AG04449 (cell line): Measurements from ENCODE around the gene OR6K2.

Experiments used
- CTCF ChIA-PET: fragments of 350-600 bp; formaldehyde crosslinking; extraction: SDS; loops from one replicate; lab custom pipeline; 2021; ENCODE audit warnings: antibody characterized with exemption; lab: Yijun Ruan, JAX
- POLR2A ChIA-PET: fragments of 400-600, 350-600 bp; formaldehyde crosslinking; extraction: SDS; loops from one replicate; lab custom pipeline; 2020; ENCODE audit warnings: antibody characterized with exemption, inconsistent platforms; lab: Yijun Ruan, JAX
- DNase-seq: peaks from one replicate; pipeline ENCODE4 v3.0.0-alpha.2; 2010; ENCODE audit warnings: low read depth, low spot score
- H3K4me3 ChIP-seq: 2 replicates; pipeline ENCODE4 v1.5.1; 2011; ENCODE audit warnings: low read depth, mild to moderate bottlenecking, control low read depth, low read length
- CTCF ChIP-seq: IDR thresholded peaks from one replicate; pipeline ENCODE4 v1.5.1; 2011; ENCODE audit warnings: mild to moderate bottlenecking, moderate library complexity, low read length, control low read depth, inconsistent platforms; ENCODE audit not compliant: insufficient read depth; ENCODE audit errors: missing control alignments

Gene OR6K2, protein sequence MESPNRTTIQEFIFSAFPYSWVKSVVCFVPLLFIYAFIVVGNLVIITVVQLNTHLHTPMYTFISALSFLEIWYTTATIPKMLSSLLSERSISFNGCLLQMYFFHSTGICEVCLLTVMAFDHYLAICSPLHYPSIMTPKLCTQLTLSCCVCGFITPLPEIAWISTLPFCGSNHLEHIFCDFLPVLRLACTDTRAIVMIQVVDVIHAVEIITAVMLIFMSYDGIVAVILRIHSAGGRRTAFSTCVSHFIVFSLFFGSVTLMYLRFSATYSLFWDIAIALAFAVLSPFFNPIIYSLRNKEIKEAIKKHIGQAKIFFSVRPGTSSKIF

DNA sequence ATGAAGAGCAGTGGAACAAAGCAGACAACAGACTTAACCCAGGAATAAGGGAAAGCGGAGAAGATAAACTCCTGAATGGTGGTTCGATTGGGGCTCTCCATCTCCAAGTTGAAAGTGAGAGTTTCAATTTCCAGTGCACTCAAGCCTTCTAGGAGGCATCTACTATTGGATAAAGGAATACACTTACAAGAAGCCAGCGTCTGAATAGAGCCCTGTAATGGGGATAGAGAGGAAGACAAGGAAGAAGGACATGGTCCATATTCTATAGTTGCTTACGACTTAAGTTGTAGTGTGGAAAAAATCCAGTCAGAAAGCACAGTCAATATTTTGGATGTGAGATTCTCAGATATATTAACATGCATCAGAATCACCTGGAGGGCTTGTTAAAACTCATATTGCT, at the start of gene OR6K2:
Gene OR6K2 (minus strand): TSS at position 101 of the 400 bp plus-strand sequence. CDS start 0 bp downstream, at position 101.
- DNase-seq: no peak
- POLR2A ChIA-PET: no interaction called here
- TF ChIP-seq CTCF: no peak
- no peak within 1 kb of the TSS for H3K4me3 ChIP-seq
- CTCF ChIA-PET: no interaction called here

DNA sequence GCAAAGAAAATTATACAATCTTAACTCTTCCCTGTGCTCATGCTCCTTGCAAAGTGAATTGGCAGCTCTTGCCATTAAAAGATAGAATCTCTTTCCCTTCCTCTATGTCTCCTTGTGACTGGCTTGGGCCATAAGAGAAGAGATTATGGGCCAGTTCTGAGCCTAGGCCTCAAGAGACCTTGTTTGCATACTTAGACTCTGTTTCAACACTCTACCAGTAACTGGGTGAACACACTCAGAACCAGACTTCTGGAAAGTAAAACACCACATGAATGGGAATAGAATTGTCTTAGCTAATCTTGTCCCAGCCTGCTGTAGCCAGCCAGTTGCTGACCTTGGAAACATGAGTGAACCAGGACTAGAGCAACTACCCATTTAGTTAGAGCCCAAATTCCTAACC, 35.4 kb upstream of the OR6K2 start:
- DNase-seq: no peak
- ChIA-PET POLR2A (no interaction called here), CTCF (no interaction called here)
- no peak for TF ChIP-seq CTCF
- no peak overlapping the region for H3K4me3 ChIP-seq

GRCh38 chr1:158732524-158732923, 32.1 kb upstream of the OR6K2 start:
- no peak for TF ChIP-seq CTCF
- DNase-seq: no peak
- POLR2A ChIA-PET: no interaction called here
- CTCF ChIA-PET: no interaction called here
- H3K4me3 ChIP-seq: no peak overlapping the region

GRCh38 chr1:158731707-158732106, 31.3 kb upstream of the OR6K2 start:
- ChIA-PET POLR2A (no interaction called here), CTCF (no interaction called here)
- no peak for DNase-seq
- no peak for TF ChIP-seq CTCF
- no peak overlapping the region for H3K4me3 ChIP-seq

DNA sequence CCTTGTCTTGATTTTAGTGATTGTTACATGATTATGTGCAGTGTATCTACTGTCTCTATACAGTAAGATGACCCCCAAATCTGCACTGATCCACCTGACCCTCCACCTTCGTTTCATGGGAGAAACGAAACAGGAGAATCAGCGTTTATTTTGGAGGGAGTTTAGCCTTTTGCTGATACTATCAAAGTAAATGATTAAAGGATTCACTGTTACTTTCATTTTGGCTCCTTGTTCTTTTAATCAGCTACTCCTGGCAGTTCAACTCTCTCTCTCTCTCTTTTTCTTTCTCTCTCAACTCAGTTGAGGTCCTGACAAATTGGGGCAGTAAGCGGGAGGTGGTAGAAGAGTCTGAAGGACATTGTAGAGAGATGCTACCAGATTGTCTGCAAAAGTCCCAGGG, 30.0 kb upstream of the OR6K2 start:
- DNase-seq: no peak
- ChIA-PET CTCF (no interaction called here), POLR2A (no interaction called here)
- H3K4me3 ChIP-seq: no peak overlapping the region
- TF ChIP-seq CTCF: no peak

GRCh38 chr1:158728510-158729225, 28.2 kb upstream of the OR6K2 start:
- no peak for TF ChIP-seq CTCF

More at GRCh38 chr1:158728510-158729225, 28.2 kb upstream of the OR6K2 start:
- DNase-seq: no peak
- H3K4me3 ChIP-seq: no peak overlapping the region
- ChIA-PET POLR2A (no interaction called here), CTCF (no interaction called here)
